Measurements from ENCODE around the gene AP3D1.
"Not testable (repeated sequence)": the region's sequence is repeated elsewhere in the genome, so short reads cannot be mapped to it uniquely, and the experiment has no call there.

AP3D1 gene

DNA sequence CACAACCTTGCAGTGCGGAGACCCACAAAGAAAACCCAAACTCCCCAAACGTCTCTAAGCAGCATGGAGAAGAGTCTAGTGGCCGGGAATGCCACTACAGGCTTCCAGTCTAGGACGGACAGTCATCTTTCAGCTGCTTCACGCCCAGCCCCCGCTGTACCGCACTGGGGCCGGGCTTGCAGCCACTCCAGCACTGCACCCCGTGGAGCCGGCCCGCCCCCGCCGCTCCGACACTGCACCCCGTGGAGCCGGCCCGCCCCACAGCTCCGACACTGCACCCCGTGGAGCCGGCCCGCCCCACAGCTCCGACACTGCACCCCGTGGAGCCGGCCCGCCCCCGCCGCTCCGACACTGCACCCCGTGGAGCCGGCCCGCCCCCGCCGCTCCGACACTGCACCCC, 23.1 kb downstream of the AP3D1 start:
- not testable (repeated sequence) for DNase-seq (ENCODE audit: low read depth in 2 of 2)

DNA sequence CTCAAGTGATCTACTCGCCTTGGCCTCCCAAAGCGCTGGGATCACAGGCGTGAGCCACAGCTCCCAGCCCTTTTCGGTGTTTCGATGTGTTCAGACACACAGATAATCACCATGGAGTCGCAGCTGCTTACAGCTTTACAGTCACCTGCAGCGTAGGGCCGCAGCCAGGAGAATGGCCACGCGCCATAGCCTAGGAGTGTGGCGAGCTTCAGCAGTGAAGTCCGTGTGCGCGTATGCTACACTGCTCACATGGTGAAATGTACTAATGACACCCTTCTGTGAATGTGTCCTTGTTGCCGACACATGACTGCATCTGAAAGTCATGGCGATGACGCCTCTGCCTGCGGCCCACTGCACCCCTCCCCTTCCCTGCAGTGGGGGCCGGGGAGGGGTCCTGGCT, 23.6 kb downstream of the AP3D1 start:
- DNase-seq (ENCODE audit: low read depth in 2 of 2): no peak

DNA sequence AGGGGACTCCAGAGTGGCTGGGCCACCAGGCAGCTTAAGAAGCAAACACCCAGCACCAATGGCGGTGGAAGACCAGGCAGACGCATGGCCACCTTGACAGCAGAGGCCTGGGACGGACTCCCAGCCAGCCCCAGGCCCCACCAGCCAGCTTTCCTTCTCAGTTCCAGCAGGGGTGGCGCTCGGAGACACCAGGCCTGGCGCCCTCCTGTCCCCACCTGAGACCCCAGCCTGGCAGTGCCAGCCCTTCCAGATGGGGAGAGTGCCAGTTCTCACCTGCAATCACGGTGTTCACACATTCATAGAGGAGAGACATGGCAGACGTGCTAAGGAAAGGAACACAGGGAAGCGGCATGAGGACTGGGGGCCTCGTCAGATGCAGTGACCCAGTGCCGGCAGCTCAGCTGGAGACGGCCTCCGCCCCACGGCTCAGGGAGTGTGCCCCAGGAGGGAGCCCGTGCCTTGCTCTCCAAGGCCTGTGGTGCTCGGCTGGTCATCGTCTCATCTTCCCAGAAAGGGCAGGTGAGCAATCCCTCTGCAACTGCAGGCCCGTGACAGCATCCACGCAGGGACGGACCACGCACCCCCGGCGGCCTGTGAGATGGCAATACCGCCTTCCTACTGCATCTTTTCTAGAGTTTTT, 24.4 kb downstream of the AP3D1 start:
- no peak for DNase-seq (ENCODE audit: low read depth in 2 of 2)

DNA sequence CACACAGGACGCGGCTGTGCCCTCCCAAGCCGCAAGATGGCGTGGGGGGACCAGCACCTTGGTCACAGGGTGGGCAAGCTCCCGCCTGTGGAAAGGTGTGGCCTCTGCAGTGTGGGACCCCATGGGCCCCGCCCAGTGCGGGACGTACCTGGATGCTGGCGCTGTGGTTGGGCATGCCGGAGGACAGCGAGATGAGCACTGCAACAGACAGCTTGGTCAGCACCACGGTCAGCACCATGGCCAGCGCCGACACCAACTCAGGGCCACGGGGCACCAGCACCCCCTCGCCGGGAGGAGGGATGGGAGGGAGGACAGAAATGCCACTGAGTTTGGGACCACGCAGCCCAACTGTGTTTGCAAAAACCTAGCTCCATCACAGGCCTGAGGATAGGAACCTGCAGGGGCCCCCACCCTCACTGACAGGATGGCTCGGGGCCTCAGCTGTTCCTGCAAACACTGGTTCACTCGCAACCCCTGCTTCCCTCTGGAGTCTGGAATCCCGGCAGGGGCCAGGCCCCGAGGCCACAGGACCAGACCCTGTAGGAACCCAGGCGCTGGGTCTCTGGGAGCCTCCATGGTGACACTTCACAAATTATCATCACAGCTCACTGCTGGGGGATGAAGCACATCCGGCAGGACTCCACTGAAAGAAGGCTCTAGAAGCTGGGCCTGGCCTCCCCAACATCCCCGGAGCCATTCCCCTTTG, 27.5 kb downstream of the AP3D1 start:
- DNase-seq (ENCODE audit: low read depth in 2 of 2): no peak

DNA sequence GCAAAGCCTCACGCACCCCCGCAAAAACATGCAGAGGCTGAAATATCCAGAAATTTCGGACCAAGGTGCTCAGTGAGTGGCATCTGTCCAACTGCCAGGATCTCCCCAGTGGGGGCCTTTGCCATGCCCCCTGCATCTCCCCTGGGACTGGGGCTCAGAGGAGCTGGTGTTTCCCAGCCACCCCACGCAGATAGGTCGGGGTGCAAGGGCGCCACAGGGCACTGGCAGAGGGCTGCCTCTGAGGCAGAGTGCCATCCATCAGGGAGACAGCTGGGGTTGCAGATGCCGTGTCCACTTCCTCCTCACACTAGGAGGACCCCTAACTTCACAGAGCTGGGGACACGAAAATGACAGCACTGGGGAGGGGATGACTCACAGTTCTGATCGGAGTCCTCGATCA, 28.4 kb downstream of the AP3D1 start:
- DNase-seq (ENCODE audit: low read depth in 2 of 2): no peak

DNA sequence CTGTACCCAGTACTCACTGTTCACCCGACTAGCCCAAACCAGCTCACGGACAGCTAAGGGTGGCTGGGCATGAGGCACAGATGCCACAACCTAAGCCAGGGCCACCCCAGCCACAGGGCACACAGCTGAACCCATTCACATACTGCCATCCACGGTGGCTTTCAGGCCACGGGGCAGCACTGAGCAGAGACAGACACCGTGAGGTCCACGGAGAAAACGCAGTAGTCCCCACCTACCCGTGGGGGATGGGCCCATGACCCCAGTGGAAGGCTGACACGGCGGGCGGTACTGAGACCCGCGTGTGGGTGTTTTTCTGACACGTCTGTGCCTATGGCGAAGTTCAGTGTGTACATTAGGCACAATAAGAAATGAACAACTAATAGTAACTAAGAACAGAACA, 29.1 kb downstream of the AP3D1 start:
- DNase-seq (ENCODE audit: low read depth in 2 of 2): no peak

DNA sequence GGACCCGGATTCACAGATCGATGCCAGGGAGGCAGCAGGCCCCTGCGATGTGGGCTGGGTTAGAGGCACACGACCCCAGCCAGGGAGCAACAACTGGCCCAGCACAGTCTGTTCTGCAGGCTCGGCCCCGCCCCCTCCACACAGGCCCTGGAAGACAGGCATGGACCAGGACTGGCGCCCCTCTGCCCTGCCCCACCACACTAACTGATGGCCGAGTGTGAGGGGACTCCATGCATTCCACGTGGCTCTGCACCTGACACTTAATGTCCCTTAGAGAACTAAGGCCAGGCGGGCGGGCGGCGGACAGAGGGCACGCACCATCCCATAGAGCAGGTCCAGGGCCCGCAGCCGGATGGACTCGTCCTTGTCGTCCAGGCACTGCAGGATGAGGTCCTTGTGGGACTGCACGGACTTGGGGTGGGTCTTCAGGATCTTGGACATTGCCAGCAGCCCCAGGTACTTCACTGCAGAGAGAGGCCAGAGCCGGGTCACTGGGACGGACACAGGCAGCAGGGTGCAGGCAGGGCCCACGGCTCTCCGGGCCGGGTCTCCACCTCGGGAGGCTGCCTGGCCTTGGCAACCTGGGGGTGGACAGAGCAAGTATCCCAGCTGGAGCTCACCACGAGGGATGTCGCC, 29.8 kb downstream of the AP3D1 start:
- DNase-seq (ENCODE audit: low read depth in 2 of 2): no peak

DNA sequence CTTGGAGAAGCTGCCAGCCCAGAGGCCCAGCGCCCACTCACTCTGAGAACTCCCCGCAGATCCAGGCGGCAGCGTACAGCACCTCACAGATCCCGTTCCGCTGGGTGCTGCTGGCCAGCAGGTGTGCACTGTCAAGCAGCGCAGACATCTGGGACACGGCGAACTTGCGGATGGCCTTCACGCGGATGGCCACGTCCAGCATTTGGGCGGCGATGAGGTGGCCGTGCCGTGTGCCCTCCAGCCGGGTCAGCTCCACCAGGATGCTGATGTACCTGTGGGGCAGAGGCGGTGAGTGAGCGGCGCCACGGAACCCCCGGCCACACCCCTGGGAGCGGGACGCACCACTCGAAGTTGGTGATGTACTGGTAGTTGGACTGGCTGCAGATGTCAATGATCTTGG, 30.5 kb downstream of the AP3D1 start:
- DNase-seq (ENCODE audit: low read depth in 2 of 2): no peak

DNA sequence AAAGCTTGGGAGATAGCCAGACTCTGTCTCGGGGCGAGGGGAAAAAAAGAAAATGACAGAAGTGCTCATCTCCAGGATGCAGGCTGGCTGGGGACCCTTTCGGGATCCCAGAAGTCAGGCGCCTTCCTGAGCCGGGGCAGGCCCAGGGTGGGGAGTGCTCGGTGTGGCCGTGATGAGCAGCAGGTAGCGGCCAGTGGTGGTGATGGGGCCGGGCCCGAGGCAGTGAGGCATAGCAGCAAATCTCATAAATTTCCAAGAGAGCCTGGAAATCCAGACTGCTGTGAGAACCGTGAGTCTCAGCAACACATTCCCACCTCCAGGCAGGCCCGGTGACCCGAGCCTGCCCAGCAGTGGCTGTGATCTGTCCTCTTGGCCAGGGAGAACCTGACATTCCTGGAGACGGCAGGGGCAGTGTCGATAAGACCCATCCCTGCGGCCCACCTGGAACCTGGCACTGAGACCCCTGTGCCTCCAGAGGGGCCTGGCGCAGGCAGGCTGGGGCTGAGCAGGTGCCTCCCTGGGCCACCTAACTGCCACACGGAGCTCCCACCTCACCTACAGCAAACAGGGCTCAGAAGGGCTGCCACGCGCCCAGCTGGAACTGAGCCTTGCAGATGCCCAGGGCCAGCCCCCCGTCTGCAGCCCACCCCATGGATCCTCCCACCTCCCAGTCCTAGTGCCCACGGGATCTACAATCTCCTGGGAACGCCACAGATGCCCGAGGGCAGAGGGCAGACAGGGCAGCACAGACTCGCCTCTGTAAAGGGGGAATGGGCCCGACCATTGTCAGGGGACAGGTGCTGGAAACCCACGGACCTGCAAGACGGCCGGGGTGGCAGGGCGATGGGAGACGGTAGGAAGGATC, 31.2 kb downstream of the AP3D1 start:
- DNase-seq (ENCODE audit: low read depth in 2 of 2): no peak

DNA sequence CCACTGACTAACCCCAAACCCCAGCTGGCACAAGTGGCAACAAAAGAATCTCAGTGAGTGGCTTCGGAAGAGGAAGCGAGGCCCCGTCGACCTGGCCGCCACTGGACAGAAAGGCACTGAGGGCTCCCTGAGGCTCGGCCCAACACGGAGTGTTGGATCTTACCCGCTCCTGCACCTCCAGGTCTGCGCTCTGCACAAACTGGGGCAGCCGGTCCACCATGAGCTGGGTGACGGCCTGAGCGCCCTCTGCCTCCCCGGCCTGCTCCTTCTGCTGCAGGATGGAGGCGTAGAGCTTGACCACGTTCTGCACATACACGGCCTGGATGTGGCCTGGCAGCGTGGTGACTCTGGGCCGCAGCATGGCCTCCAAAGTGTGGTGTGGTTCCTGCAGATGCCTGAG, 32.9 kb downstream of the AP3D1 start:
- DNase-seq (ENCODE audit: low read depth in 2 of 2): no peak

DNA sequence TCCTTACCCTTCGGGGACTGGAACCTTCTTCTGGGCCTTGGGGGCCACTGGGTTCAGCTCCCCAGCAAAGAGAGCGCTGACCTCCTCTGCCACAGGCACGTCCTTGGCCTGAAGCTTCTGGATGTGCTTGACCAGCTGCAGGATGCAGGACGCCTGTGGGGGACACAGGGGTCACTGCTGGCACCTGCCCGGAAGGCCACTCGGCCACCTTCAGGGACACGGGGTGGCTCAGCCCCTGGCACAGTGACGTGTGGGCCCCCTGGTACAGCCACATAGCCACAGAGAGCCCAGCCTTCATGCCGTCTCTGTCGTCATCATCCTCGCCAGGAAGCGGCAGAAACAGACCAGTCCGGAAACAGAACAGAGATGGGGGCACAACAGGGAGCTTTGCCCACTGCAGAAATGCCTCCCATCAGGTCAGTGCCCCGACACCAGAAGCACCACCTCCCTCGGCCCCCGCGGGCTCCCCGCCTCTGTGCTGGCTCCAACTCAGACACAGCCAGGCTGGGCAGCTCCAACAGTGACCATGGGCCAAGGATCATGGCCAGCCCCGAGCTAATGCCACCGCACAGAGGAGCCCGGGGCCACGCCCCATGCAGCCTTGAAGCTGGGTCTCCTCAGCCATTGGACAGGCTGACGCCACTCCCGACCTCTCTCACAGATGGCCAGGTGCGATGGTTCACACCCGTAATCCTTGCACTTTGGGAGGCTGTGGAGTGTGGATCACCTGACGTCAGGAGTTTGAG, 34.0 kb downstream of the AP3D1 start:
- DNase-seq (ENCODE audit: low read depth in 2 of 2): no peak

DNA sequence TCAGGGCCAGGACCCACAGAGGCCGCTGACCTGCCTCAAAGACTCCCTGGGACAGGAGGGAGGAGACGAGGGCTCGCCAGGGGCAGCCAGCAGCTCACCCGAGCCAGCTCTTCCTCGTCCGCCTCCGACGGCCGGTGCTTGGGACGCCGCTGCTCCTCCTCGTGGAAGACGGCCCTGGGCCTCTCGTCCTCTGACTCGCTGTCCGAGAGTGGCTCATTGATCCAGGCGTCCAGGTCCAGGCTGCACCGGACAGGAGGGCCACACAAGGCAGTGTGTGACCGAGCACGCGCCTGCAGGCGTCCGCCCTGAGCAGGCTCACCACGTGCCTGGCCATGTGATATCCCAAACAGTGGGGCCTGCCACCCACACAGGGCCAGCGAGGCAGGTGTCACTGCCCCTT, 34.9 kb downstream of the AP3D1 start:
- DNase-seq (ENCODE audit: low read depth in 2 of 2): no peak

DNA sequence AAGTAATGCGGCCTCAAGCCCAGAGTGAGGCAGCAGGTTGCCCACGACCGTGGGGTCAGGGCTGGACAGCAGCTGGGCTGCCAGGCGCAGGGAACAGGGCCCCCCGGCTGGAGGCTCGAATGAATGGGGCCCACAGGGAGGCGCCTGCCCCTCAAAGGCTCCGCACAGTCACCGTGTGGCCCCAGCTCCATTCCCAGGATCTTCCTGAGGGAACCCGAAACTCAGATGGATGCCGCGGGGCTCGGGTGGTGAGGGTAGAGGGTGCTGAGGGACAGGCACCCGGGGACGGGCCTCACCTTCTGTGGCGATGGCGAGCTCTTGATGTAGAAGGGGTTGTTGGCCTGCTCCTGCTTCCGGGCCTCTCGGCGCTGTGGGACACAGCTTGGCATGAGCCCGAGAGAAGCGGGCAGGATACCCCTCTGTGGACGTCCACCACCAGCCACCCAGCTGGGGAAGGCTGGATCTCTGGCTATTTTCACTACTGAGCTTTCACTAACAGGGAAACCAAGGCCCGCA, 35.4 kb downstream of the AP3D1 start:
- DNase-seq (ENCODE audit: low read depth in 2 of 2): no peak

DNA sequence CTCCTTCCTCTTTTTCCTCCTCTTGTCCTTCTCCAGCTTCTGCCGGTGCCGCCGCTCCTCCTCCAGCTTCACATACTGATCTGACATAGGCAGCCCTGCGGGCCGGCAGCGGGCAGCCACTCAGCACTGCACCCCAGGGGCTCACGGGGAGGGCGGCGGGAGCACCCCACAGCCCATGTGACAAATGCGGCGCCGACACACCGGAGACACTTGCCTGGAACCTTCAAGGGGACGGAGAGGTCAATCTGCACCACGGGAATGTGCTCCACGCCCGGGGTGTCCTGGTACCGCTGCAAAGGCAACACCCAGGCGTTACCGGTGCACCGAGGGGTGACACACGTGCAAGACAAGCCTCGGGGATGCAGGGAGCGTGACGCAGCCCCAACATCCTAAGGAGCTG, 36.0 kb downstream of the AP3D1 start:
- no peak for DNase-seq (ENCODE audit: low read depth in 2 of 2)

DNA sequence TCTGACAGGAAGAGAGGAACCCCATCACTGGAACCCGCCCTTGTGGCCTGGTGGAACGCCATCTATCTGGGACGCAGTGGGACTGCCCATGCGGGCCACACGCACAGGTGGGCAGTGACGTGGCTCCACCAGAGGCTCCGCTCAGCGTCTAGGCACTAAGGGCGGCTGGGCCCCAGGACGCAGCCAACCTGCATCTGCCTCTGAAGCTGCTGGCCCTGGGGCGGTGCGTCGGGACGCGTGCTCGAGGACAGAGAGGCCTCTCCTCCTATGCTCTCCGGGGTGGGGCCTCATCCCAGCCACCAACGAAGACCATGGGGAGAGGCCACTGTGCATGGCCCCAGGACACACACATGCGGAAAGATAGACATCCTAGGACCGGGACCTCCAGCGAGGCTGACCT, 36.5 kb downstream of the AP3D1 start:
- no peak for DNase-seq (ENCODE audit: low read depth in 2 of 2)

DNA sequence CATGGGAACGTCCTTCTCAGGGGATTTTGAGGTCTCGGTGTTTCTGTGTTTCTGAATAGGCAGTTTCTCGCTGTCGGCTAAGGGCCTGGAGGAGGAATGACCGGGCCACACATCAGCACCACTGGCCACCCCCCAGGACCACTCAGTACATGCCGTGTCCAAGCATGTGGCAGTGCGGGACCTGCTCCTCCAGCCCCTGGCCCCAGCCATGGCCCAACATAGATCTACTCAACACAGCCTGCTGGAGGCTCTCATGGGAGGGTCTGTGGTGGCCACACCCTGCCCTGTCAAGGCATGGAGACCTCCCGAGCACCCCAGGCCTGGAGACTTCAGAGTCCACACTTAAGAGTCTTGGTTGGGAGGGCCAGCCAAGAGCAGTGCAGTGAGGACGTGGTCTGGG, 37.1 kb downstream of the AP3D1 start:
- no peak for DNase-seq (ENCODE audit: low read depth in 2 of 2)

DNA sequence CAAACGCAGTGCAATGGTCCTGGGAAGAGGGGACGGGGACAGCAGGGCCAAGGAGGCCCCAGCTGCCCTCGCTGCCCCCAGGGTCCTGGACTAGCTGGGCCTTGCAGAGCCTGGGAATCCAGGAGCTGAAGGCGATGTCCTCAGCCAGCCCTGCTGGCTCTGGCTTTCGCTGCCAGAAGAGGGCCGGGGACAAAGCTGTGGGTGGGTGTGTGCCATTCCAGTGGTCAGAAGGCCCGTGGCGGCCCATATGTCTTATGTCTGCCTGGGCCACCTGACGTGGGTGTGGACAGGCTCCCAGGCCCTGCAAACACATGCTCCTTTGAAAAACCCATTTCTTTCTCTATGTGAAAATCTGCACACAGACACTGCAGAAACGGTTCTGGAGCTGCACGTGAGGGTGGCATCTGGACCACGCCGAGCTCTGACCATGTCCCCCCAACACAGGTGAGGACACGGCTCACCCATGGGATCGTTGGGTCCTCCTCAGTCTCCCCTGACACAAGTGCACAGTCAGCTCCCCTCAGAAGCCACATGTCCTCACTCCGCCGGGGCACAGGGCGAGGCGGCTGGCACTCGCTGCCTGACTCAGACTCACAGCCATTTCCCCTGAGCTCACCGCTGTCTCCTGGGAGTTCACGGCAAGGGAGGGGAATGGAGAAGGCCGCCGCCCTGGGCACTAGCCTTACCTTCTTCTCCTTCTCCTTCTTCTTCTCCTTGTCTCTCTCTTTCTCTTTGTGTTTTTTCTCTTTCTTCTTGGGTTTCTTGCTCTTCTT, 37.7 kb downstream of the AP3D1 start:
- DNase-seq (ENCODE audit: low read depth in 2 of 2): no peak

DNA sequence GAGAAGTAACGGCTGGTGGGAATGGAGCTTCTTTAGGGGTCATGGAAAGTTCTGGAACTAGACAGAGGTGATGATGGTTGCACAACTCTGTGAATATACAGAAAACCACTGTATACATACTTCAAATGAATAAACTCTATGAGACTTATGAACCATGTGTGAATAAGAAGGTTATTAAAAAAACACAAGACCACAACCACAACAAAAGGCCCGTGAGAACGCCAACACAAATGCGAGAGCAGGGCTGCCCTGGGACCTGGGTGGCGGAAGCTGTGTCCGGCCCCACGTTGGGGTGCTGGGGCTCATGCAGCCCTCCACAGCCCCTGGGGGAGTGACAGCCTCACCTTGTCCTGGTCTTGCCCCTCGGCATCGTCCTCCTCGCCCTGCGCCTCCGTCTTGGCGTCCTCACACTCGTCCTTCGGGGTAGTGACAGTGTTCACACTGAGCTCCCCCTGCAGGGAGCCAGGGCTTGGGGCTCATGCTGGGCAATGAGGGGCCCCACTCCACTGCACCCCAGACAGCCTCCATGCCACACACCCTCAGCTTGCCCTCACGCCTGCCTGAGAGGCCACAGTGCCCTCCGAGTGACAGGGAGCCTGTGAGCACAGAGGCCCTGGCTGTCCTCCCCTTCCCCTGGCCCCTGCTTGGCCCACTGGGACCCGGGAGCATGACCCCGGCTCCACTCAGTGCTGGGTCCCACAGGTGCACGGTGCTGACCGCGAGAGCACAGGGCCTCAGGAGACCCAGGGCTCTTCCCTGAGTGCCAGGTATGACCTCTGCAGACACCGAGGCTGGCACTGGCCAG, 38.6 kb downstream of the AP3D1 start:
- DNase-seq (ENCODE audit: low read depth in 2 of 2): no peak

DNA sequence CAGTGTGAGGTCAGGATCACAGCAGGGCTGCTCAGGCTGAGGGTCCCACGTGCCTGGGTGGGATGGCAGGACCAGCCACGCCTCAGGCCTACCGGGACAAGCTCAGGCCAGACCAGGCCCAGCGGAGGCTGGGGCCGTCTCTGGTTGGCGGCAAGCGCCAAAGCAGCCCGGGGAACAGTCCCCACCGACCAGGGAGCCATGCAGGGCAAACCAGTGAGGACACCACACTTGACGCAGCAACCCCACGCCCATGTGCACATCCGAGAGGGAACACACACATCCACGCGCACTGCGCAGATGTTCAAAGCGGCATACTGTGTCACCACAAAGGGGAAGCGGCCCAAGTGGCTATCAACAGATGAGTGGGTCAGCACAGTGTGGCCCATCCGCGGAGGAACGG, 39.5 kb downstream of the AP3D1 start:
- no peak for DNase-seq (ENCODE audit: low read depth in 2 of 2)

DNA sequence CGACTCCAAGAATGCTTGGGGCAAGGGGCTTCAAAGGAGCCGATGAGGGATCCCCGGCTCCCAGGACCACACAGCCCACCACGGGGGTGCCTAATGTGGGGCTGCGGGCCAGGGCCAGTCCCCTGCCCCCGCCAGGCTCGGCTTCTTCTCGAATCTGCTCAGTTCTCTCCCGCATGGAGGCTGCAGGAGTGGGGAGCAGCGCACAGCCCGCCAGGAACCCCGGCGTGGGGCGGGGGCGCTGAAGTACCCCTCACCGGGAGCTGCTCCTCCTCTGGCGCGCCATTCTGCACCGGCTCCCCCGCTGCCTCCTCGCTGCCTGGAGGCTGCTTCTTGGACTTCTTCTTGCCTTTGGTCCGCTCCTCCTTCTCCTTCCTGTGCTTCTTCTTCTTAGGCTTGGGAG, 39.9 kb downstream of the AP3D1 start:
- no peak for DNase-seq (ENCODE audit: low read depth in 2 of 2)

Data from fibroblast of skin of left quadriceps (primary cell).